Right lobe of liver (tissue), 4 donors: Measurements from ENCODE around the gene CCDC34.
"Not testable (repeated sequence)": the region's sequence is repeated elsewhere in the genome, so short reads cannot be mapped to it uniquely, and the experiment has no call there.

Experiments
- POLR2A ChIP-seq: fragments of 450-650 bp; IDR thresholded peaks from one replicate; pipeline ENCODE4 v1.6.1; 2017; ENCODE audit warnings: antibody characterized with exemption, mild to moderate bottlenecking
- TF ChIP-seq, protein P1 (sequence below), 4 donors: fragments of 200-600 bp in 3 of 4; fragments of 450-650 bp in 1 of 4; IDR thresholded peaks; one replicate each; pipeline versions ENCODE4 v1.5.1 to v1.8.0; 2016 to 2022; ENCODE audit warnings: antibody characterized with exemption in 4 of 4, mild to moderate bottlenecking in 2 of 4
- donor health status: DM: no; HTN: no; CAD: no.
- donor health status: DM: no; HTN: no; CAD: no.
- donor health status: DM: no; HTN: yes; CAD: no.

DNA sequence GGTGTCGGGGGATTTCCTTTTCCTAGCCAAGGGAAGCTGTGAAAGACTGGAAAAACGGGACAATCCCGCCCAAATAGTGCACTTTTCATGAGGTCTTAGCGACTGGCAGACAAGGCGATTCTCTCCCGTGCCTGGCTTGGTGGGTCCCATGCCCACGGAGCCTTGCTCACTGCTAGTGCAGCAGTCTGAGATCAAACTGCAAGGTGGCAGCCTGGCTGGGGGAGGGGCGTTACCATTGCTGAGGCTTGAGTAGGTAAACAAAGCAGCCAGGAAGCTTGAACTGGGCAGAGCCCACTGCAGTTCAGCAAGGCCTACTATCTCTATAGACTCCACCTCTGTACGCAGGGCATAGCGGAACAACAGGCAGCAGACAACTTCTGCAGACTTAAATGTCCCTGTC is 41.7 kb downstream of the CCDC34 start:
- TF ChIP-seq, protein P1, sequence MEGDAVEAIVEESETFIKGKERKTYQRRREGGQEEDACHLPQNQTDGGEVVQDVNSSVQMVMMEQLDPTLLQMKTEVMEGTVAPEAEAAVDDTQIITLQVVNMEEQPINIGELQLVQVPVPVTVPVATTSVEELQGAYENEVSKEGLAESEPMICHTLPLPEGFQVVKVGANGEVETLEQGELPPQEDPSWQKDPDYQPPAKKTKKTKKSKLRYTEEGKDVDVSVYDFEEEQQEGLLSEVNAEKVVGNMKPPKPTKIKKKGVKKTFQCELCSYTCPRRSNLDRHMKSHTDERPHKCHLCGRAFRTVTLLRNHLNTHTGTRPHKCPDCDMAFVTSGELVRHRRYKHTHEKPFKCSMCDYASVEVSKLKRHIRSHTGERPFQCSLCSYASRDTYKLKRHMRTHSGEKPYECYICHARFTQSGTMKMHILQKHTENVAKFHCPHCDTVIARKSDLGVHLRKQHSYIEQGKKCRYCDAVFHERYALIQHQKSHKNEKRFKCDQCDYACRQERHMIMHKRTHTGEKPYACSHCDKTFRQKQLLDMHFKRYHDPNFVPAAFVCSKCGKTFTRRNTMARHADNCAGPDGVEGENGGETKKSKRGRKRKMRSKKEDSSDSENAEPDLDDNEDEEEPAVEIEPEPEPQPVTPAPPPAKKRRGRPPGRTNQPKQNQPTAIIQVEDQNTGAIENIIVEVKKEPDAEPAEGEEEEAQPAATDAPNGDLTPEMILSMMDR (IDR thresholded peaks at IDR 0.05) = not testable (repeated sequence)
- TF ChIP-seq POLR2A = not testable (repeated sequence)
